GM19452 (cell line): ENCODE data around the gene YAE1.
"Not testable (repeated sequence)": the region's sequence is repeated elsewhere in the genome, so short reads cannot be mapped to it uniquely, and the experiment has no call there.

ENCODE experiments used
- ATAC-seq: cut with Tn5 transposase; IDR thresholded peaks from one replicate; pipeline ENCODE4 v1.9.1; 2021; ENCODE audit not compliant: unreplicated experiment

Gene YAE1

DNA sequence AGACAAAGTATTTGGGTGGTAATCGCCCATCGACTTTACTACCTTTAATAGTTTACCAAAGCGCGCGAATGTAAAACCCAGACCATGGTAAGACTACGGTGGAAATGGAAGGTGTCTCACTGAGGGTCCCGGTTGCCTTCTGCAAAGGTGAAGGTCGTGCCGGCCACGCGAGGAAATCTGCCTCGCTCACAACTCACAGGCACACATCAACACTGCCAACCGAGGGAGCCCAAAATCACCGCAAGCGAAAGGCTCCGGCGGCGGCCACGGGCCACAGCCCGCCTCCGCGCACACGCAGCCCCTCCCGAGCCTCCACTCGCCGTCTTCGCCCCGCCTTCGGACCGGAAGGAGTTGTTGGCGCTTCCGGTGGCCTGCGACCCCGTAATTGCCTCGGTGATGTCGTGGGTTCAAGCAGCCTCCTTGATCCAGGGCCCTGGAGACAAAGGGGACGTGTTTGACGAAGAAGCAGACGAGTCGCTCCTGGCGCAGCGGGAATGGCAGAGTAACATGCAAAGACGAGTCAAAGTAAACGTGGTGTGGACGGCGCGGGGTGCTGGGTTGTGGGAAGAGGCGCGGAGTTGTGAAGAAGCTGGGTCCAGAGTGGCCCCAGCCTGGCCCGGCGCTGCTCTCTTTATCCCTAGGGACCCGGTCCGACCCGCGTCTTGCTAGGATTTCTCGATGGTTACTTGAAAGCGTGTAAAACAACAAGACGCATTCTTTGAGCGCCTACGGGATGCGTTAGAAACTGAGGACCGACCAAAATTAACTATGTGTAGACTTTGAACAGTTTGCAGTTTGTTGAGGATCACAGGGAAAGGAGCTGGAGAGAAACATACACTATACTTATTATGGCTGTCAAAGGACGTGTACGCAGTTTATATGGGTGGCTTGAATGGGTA lies at the start of gene YAE1:
Gene YAE1 (plus strand): TSS at position 382 of the 899 bp plus-strand sequence. CDS start 15 bp downstream, at position 397.
- ATAC-seq: peak; percentile 98

DNA sequence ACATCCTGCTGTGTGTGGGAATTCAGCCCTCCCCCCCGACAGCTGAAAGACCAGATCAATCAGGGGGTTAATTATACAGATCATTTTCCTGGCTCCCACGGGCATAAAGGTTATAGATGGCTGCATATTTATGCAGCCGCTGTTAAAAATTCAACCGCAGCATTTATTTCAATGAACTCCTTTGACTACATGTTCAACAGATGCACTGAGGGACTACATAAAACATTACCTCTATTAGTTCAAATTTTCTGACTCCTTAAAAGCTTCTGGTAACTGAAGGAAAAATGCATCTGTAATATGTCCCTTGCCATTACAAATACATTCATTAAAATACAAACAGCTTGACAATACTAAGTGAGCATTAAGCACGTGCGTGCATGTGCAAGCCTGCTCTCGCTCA lies 49.7 kb upstream of the YAE1 start:
- no peak for ATAC-seq

- ATAC-seq: no peak
Measured at GRCh38 chr7:39517240-39517639, 49.0 kb upstream of the YAE1 start.

GRCh38 chr7:39525926-39526325 lies 40.3 kb upstream of the YAE1 start:
- no peak for ATAC-seq

GRCh38 chr7:39526666-39527065 lies 39.5 kb upstream of the YAE1 start:
- no peak for ATAC-seq

DNA sequence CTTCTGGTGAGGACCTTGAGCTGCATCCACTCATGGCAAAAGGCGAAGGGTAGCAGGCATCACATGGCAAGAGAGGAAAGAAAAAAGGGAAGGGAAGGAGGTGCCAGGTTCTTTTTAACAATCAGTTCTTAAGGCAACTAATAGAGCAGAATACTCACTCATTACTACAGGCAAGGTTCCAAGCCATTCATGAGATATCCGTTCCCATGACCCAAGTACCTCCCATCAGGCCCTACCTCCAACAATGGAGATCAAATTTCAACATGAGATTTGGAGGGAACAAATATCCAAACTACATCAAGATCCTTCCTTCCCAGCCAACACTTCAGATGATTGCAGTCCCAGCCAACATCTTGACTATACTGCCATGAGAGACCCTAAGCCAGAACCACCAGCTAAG lies 38.9 kb upstream of the YAE1 start:
- ATAC-seq: no peak

DNA sequence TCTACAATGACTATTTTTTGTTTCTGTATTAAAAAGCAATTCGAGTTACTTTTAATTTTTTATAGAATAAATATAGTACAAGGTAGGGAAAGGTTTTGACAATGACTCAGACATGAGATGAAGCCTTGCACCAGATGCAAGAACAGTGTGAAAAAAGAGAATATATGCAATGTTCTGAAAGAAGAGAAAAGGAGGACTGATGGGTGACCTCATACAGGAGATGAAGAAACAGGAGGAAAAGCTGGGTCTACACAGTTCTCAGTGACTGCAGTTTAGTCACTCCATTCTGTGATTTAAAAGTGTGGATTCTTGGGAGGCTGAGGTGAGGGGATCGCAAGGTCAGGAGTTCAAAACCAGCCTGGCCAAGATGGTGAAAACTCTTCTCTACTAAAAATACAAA lies 38.3 kb upstream of the YAE1 start:
- ATAC-seq: no peak

GRCh38 chr7:39528849-39529248 lies 37.4 kb upstream of the YAE1 start:
- no peak for ATAC-seq

- ATAC-seq: no peak
Measured at GRCh38 chr7:39529582-39529981, 36.6 kb upstream of the YAE1 start.

DNA sequence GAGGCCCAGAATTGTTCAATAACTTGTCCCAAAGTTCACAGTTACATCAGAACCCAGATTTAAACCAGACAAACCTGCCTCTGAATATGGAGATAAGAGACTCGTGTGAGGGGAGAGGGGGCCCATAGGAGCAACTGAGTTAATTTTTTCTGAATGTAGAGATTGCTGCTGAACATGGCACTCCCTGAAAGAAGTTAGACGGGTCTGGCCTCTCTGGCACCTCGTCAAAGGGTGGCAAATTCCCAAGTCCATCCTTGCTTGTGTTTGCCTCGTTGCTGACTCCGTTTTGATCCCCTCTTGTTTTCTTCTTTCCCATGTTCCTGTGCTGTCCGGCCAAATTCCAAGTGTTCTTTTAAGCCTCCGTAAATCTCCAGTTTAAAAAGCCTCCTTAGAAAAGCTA lies 35.2 kb upstream of the YAE1 start:
- no peak for ATAC-seq

- no peak for ATAC-seq
Measured at GRCh38 chr7:39531818-39532217, 34.4 kb upstream of the YAE1 start.

DNA sequence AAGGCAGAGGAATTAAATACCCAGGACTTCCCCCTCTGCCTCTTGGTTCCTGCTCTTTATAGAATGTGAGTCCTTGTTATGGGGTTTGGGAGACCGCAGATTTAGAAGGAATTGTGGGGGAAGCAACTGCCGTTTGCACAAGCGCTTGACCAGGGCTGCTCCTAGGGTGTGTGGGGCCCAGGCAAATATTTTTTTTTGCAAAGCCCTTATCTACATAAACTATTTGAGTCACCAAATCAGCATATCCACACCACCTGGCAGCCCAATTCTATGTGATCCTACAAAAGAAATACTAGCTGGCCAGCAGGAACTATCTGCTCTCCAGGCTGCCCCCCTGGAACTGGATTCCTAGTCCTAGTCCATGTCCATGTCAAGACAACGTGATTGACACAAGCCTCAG lies 33.4 kb upstream of the YAE1 start:
- no peak for ATAC-seq

GRCh38 chr7:39534599-39534998 lies 31.6 kb upstream of the YAE1 start:
- no peak for ATAC-seq

DNA sequence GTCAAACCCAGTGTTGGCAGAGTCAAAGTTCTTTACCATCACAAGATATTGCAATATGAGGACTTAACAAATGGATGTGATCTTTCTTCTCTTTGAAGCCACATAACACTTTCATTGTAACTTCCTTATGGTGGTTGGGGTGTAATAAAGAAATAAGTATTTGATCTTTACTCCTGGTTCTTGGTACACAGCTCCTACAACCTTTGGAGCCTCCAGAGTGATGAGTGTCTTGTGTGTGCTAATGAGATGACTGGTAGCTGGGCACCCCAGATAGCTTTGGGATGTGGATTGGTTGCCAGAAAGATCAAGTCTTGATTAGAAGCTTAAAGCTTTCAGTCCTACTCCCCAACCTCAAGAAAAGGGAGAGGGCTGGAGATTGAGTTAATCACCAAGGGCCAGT lies 31.1 kb upstream of the YAE1 start:
- ATAC-seq: no peak

- ATAC-seq: no peak
Measured at GRCh38 chr7:39535720-39536119, 30.5 kb upstream of the YAE1 start.

- no peak for ATAC-seq
Measured at GRCh38 chr7:39536951-39537350, 29.3 kb upstream of the YAE1 start.

DNA sequence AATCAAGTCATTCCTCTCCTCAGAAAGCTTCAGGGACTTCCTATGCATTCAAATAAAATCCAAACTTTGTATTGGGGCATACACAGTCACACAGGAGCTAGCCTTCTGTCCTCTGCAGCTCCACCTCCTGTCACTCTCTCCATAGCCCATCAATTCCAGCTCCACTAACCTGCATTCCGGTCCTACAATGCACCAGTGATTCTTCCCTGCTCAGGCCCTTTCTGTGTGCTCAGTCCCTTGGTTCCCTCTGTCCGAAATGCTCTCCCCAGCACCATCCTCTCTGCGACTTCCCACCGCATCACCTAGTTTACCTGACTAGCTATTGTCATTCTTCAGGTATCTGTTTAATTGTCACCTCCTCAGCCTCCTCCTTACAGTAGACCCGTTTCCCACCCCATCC lies 26.4 kb upstream of the YAE1 start:
- no peak for ATAC-seq

DNA sequence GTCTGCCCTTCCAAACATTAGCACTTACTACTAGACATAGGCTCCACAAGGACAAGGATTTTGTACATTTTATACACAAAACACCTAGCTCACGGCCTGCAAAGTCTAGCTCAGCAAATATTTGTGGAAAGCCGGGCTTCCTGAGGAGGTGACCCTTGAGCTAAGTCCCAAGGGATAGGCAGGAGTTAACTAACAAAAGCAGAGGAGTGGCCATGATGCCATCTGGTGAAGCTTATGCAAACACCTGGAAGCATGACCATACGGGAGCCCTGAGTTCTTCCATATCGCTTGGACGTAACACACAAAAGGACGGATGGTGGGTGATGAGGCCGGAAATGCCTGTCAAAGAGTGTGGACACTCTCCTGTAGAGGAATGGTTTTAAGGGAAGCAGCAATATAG lies 25.9 kb upstream of the YAE1 start:
- ATAC-seq: no peak

- no peak for ATAC-seq
Measured at GRCh38 chr7:39541511-39541910, 24.7 kb upstream of the YAE1 start.

- ATAC-seq: not testable (repeated sequence)
Measured at GRCh38 chr7:39544774-39545173, 21.4 kb upstream of the YAE1 start.

GRCh38 chr7:39547336-39547735 lies 18.9 kb upstream of the YAE1 start:
- no peak for ATAC-seq

GRCh38 chr7:39550411-39550810 lies 15.8 kb upstream of the YAE1 start:
- ATAC-seq: no peak

- ATAC-seq: no peak
Measured at GRCh38 chr7:39553436-39553835, 12.8 kb upstream of the YAE1 start.
